ENCODE data around the gene RASAL3.

The RASAL3 gene

DNA sequence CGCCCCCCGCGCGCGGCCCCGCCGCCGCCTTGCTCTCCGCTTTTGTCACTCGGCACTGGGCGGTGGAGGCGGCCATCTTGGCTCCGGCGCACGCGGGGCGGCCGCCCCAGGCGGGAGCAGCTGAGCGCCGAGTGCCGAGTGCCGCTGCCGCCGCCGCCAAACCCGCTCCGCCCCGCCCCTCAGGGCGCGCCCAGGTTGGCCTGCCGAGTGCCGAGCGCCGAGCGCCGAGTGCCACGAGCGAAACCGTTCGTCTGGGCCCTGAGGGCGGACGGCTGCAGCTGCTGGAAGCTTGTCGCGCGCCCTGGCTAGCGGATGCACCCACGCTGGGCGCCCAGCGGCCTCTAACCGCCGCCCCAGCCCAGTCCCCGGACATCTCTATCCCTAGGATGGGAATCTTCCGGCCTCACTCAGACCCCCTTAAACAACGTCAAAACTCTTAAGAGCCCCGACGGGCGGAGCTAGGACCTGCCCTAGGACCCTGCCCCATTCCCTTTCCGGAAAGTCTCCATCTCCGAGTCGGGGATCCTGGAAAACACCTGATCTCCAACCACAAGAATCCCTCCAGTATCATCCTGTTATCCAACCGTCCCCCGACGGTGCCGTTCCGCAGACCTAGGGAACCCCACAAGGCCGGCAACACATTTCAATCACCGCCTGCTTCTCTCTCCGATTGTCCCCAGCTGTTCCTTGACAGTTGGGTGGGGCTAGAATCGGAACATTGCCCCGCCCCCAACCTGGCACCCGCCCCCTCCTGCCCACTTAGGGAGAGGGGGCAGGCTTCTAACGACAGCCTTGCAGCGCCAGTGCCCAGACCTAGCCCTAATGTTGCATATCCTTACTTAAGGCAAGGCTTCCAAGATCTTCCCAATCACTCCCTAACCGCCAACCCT is 31.5 kb downstream of the RASAL3 start:
- DNase-seq = peak; percentile 98

GRCh38 chr19:15432018-15432494 is 32.3 kb downstream of the RASAL3 start:
- DNase-seq = peak; percentile 48

GRCh38 chr19:15431396-15432017 is 32.8 kb downstream of the RASAL3 start:
- DNase-seq = no peak

- DNase-seq = no peak
Observed at GRCh38 chr19:15430526-15431120, 33.7 kb downstream of the RASAL3 start.

DNA sequence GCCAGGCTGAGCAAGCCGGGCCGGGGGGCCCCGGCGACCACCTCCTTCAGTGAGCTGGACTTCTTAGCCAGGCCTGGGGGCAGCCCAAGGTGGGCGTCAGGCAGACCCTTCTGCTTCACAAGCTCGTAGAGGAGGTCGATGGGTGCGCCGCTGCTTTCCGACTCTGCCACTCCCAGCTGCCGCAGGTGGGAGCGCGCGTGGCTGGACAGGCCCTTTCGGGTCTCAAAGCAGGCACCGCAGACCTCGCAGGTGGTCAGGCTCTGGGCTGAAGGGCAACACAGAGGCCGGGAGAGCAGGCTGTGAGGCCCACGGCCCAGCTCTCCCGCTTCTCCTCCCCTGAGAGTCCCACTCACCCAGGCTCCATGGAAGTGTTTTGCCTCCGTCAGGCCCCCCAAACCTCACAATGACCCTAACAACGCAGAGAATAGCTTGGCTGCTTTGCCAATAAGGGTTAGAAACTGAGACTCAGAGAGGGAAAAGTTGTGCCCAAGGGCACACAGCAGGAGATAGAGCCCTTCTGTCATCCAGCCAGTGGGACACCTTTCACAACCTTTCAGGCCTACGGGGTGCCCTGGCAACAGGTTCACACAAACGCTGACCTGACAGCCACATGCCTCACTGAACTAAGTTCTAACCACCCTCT is 34.4 kb downstream of the RASAL3 start:
- DNase-seq = no peak

DNA sequence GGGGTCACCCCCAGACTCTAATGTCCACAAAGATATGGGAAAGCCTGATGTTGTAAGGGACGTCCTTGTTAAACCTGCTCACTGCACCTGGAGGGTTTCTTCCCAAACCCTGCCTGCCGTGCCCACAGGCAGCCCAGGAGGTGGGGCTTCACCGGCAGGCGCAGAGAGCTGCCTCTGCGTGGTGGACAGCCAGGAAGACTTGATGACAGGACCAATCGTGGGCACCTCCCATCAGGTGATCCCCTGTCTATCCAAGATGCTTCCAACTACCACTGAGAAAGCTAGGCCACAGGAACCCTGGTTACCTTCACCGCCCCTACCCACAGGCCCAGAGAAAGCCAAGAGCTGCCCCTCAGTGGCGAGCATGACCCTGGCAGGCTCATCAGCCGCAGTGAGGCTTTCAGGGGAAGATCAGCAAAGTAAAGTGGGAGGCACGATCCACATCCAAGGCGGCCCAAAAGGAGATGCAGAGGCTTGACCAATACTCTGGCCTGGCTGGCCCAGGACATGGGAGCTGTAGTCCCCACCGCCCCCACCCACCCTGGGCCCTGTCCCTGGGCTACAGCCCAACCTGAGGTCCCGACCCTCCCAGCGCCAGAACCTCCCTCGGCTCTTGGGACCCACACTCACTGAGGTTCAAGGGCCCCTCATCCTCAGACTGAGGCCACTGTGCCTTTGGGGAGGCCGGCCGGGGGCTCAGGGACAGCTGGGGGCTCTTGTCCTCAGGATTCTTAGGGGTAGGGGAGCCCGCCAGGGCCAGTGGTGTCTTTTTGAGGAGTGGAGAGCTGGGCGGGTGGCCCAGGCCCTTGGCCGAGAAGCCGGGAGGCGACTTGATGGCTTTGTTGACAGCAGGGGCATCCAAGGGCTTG is 35.2 kb downstream of the RASAL3 start:
- no peak for DNase-seq

DNA sequence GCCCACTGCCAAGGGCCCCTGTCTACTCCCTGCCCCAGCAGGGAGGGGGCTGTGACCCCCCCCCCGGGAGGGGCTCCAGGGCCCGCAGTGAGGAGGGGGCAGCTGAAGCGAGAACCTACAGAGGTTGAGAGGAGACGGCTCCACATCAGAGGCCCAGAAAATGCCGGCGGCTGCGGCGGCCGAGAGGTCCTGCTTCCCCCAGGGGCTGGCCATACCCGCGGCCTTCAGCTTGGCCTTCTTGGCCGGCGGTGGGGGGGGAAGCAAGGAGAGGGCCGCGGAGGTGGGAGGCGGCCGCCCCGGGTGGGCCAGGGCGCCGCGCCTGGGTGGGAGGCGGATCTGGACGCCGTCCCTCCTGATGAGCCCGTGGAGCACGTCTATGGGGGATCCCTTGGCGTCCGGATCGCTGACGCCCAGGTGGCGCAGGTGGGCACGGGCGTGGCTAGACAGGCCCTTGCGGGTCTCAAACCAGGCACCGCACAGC is 36.3 kb downstream of the RASAL3 start:
- DNase-seq = no peak

- DNase-seq = no peak
Observed at GRCh38 chr19:15427350-15427700, 37.0 kb downstream of the RASAL3 start.

DNA sequence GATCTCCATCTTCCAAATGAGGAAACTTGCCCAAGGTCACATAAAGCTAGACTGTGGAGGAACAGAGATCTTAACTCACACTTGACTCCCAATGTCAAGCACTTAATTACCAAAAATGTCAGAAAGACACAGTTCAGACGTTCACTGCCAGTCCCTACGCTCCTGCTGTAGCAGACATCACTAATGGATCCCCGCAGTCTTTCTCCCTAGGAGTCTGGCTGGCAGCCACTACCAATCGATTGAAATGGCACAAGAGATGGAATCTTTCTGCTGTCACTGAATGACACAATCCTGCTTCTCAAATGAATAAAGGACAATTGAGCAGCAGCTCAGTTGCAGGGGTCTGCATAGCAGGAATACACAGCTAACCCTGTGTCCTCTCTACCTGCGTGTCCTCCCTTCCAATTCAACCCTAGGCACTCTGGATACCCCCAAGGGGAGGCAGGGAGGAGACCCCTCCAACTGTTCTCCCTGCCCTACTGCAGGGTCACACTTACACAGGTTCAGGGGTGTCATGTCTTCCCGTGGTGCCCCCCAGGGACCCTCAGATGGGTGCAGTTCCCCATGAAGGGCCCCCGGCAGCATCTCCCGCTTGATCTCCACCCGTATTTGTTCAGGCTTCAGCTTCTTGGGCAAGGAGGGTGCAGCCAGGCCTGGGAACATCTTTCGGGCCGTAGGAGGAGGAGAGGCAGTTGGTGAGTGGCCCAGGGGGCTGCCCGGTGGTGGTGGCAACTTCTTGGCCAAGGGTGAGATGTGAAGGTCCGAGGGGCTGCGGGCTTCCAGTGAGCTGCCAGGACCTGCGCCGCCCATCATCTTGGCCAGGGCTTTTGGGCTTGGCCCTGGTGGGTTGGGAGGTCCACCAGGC is 37.6 kb downstream of the RASAL3 start:
- DNase-seq = no peak

DNA sequence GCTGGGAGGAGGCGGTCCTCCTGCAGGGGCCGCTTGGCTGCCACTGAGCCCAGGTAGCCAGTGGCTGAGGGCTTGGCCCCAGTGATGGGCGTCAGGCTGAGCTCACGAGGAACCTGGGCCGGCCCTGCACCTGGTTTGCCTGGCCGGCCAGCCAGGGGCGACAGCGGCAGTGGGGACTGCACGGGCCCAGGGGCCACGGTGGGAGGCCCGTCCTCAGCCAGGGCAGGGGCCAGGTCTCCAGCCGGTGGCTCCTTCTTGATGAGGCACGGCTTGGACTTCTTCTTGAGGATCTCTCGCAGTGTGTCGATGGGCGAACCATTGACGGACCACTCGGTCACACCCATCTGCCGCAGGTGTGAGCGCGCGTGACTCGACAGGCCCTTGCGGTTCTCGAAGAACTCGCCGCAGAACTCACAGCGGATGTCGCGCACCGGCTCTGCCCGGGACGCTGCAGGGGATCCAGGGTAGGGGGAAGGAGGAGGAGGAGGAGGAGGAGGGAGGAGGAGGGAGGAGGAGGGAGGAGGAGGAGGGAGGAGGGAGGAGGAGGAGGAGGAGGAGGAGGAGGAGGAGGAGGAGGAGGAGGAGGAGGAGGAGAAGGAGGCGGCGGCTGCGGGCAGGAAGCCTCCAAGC is 38.9 kb downstream of the RASAL3 start:
- no peak for DNase-seq

GRCh38 chr19:15424692-15425272 is 39.6 kb downstream of the RASAL3 start:
- DNase-seq = no peak

DNA sequence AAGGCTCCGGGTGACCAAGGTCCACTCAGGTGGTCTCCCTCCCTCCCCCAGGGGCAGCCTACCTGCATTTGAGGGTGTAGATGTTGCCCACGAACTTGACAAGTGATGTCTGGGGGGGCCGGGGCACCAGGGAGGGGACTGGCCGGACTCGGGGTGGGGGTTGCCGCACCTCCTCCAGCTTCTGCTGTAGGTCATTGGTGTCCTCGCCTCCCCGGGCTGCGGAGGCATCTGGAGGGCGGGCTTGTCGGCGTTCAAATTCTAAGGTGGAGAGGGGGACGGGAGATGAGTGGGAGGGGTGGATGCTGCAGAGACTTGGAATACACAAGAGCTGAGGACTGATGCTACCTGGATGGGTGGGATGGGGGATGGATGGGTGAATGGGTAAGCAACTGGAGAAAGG is 40.2 kb downstream of the RASAL3 start:
- no peak for DNase-seq

GRCh38 chr19:15423130-15423529 is 41.2 kb downstream of the RASAL3 start:
- no peak for DNase-seq

DNA sequence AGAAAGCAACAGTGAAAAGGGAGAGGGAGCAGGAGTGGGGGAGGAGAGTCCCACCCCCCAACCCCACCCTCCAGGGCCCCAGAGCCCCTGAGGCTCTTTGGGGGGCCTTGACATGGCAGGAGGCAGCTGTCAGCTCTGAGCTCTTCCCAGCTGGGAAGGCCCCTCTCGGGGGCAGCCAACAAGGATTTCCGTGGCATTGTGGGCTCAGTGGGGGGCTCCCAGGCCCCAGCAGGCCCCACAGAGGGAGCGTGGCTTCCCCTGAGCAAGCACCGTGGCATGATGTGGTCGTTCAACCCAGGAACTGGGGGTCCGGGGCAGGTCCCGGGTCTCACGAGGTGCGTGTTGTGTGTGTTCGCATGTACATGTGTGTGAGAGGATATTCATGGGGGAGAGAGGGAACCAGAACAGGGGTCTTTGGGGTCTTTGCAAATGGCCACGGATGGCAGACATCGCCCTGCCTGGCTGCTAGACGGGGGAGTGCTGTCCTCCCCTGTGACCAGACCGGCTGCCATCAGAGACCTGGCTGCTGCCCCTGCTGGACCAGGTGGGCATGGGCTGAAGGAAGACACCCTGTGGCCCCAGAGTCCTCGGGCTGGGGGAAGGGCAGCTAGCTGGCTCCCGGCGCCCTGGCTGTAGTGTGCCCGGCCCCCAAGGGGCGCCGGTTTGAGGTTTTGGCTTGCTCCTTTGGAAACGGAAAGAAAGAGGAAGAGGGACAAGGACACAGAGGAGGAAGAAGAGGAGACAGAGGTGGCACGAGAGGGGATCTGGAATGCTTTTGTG is 41.9 kb downstream of the RASAL3 start:
- DNase-seq = no peak

DNA sequence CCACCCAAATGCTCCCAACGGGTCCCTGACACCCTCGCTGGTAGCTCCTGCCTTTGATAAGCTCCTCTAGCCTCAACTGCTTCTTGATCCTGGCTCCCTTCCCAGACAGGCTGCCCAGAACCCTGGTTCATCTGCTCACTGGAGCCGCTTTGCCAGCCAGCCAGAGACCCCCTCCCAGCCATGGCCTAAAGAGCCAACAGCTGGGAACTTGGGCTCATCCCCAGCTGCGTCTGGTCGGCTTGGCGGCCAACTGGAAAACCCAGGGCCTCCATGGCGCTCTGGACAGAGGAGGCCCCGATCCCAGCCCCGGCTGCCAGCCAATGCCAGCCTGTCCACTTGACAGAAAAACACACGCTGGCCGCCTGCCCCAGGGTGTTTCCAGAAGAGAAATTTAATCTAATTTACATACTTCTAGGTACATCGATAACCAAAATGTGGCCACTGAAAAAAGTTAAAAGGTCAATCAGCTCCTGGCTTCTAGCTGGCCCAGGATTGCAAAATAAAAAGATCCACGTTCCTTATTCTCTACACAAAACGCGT is 42.6 kb downstream of the RASAL3 start:
- no peak for DNase-seq

- no peak for DNase-seq
Observed at GRCh38 chr19:15421136-15421695, 43.1 kb downstream of the RASAL3 start.

DNA sequence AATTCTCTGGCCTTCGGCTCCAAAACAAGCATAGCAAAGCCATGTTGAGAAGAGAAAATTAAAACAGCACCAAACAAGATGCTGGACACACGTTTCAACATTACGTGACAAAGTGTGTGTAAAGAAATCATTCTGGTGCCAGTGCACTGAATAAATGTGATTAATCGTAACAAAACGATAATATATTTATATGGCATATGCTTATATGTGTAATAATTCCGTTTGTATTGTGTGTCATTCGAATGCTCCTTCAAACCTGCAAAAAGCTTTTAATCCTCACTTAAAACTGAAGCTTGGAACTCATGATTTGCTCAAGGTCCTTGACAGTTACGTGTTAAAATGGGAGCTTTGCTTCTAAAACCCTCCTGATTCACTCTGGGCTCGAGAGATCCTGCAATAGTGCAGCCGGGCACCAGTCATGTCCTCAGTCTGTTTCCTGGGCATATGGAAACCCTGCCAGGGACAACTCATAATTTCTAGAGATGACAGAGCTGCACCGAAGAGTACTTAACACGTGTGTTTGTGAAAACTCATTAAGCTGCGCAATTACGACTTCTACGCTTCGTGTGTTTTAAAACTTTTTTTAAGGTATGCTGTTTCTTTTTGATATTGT is 44.8 kb downstream of the RASAL3 start:
- DNase-seq = peak; percentile 48
